ENCODE measurements around the gene IQCK.

Gene IQCK

GRCh38 chr16:19735074-19735867, 17.2 kb downstream of the IQCK start:
- DNase-seq (ENCODE audit: low read depth): no peak
- no peak overlapping the region for H3K4me3 ChIP-seq (replicated peaks; ENCODE audit: low read depth, low read length)
- TF ChIP-seq, protein P1, sequence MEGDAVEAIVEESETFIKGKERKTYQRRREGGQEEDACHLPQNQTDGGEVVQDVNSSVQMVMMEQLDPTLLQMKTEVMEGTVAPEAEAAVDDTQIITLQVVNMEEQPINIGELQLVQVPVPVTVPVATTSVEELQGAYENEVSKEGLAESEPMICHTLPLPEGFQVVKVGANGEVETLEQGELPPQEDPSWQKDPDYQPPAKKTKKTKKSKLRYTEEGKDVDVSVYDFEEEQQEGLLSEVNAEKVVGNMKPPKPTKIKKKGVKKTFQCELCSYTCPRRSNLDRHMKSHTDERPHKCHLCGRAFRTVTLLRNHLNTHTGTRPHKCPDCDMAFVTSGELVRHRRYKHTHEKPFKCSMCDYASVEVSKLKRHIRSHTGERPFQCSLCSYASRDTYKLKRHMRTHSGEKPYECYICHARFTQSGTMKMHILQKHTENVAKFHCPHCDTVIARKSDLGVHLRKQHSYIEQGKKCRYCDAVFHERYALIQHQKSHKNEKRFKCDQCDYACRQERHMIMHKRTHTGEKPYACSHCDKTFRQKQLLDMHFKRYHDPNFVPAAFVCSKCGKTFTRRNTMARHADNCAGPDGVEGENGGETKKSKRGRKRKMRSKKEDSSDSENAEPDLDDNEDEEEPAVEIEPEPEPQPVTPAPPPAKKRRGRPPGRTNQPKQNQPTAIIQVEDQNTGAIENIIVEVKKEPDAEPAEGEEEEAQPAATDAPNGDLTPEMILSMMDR (IDR thresholded peaks at IDR 0.05; ENCODE audit: low read length, missing control alignments): no peak

GRCh38 chr16:19737306-19738038, 19.4 kb downstream of the IQCK start:
- H3K4me3 ChIP-seq (replicated peaks; ENCODE audit: low read depth, low read length): no peak overlapping the region
- DNase-seq (ENCODE audit: low read depth): no peak
- TF ChIP-seq, protein P1 (IDR thresholded peaks at IDR 0.05; ENCODE audit: low read length, missing control alignments): no peak

GRCh38 chr16:19741354-19741753, 23.3 kb downstream of the IQCK start:
- no peak for DNase-seq (ENCODE audit: low read depth)
- TF ChIP-seq, protein P1 (IDR thresholded peaks at IDR 0.05; ENCODE audit: low read length, missing control alignments): no peak
- no peak overlapping the region for H3K4me3 ChIP-seq (replicated peaks; ENCODE audit: low read depth, low read length)

DNA sequence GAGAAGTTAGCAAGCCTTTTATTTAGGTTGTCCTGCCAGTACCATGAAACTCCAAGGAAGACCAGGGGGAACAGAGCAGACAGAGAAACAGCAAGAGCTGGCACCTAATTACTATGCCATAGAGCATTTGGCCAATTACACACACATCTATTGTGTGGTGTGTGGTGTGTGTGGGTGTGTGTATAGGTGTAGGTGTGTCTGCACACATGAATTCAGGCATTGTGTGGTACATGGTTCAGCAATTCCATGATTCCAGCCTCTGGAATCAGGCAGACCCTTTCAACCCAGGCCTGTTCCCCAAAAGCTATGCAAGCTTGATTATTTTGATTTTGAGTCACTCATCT, 25.7 kb downstream of the IQCK start:
- TF ChIP-seq, protein P1 (IDR thresholded peaks at IDR 0.05; ENCODE audit: low read length, missing control alignments): no peak
- no peak overlapping the region for H3K4me3 ChIP-seq (replicated peaks; ENCODE audit: low read depth, low read length)
- DNase-seq (ENCODE audit: low read depth): no peak

GRCh38 chr16:19744670-19745069, 26.6 kb downstream of the IQCK start:
- TF ChIP-seq, protein P1 (IDR thresholded peaks at IDR 0.05; ENCODE audit: low read length, missing control alignments): no peak
- no peak overlapping the region for H3K4me3 ChIP-seq (replicated peaks; ENCODE audit: low read depth, low read length)
- no peak for DNase-seq (ENCODE audit: low read depth)

GRCh38 chr16:19745286-19746010, 27.4 kb downstream of the IQCK start:
- TF ChIP-seq, protein P1 (IDR thresholded peaks at IDR 0.05; ENCODE audit: low read length, missing control alignments): no peak
- no peak for DNase-seq (ENCODE audit: low read depth)
- no peak overlapping the region for H3K4me3 ChIP-seq (replicated peaks; ENCODE audit: low read depth, low read length)

Measured in fibroblast of pulmonary artery (primary cell).